Measurements from ENCODE around the gene MPP7. TPM values are rescaled to one million over a fixed set of nuclear protein-coding genes. Genes with fewer than 3 reads are reported as not detected.

Gene MPP7
- total and polyA plus RNA-seq, 2 donors (not counting 3 experiments of a cell fraction or from before 2014, with no cell fraction given) = 0.17 to 0.73 TPM

GRCh38 chr10:28294169-28294532 is 8.7 kb downstream of the MPP7 start:
- no peak overlapping the region for H2AFZ ChIP-seq (ENCODE audit: low read depth, low read length)
- no peak for DNase-seq (ENCODE audit: low read depth, low spot score)
- no TSS peak for BruUV-seq (replicated peaks)
- H3K4me2 ChIP-seq (ENCODE audit: insufficient read depth, low read length) = no peak overlapping the region
- H3K27me3 ChIP-seq (ENCODE audit: control insufficient read depth in 2 of 2, insufficient read depth in 2 of 2, low read length in 2 of 2) = peaks cover 10 to 20% of the 10 kb centered on the region in 2 experiments
- dilution Hi-C loops (cut with MboI; ENCODE audit: extremely low pct_ligation_motif_present, low sequenced_read_pairs) (no loop called here), intact Hi-C loops (cut with micrococcal nuclease) (no loop called here)
- ChIA-PET POLR2A (no interaction called here), CTCF (no interaction called here)
- H3K9me1 ChIP-seq (replicated peaks; ENCODE audit: control insufficient read depth, extremely low read depth, insufficient read depth, low read length) = no peaks in the 10 kb centered on the region
- no peaks in the 10 kb centered on the region for H3K79me2 ChIP-seq (ENCODE audit: control insufficient read depth, insufficient read depth, low read length)
- no peak for FAIRE-seq
- no peaks in the 10 kb centered on the region for H4K20me1 ChIP-seq (replicated peaks; ENCODE audit: control insufficient read depth, extremely low read depth, insufficient read depth, low read length)
- no peaks in the 10 kb centered on the region for H3K9me3 ChIP-seq (replicated peaks; ENCODE audit: control insufficient read depth, insufficient read depth, low read length)
- TF ChIP-seq FOS (IDR thresholded peaks at IDR 0.05; ENCODE audit: borderline replicate concordance, insufficient read depth, low read length) = no peak
- TF ChIP-seq JUN (IDR thresholded peaks at IDR 0.05; ENCODE audit: borderline replicate concordance, insufficient read depth, insufficient read length, low read depth) = no peak
- no peak for TF ChIP-seq POLR2A (IDR thresholded peaks at IDR 0.05; ENCODE audit: low read depth, low read length)
- TF ChIP-seq GATA2 (IDR thresholded peaks at IDR 0.05; ENCODE audit: insufficient read depth, insufficient read length, low read depth, low read length) = no peak
- TF ChIP-seq, protein P1, sequence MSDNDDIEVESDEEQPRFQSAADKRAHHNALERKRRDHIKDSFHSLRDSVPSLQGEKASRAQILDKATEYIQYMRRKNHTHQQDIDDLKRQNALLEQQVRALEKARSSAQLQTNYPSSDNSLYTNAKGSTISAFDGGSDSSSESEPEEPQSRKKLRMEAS (IDR thresholded peaks at IDR 0.05; ENCODE audit: insufficient read depth, insufficient read length) = no peak
- TF ChIP-seq EZH2 (IDR thresholded peaks at IDR 0.05; ENCODE audit: borderline replicate concordance, low read depth, low read length, severe bottlenecking) = no peak
- TF ChIP-seq POLR2AphosphoS5 (IDR thresholded peaks at IDR 0.05; ENCODE audit: insufficient read depth, low read depth, low read length) = no peak
- TF ChIP-seq MYC (IDR thresholded peaks at IDR 0.05; ENCODE audit: low read depth, low read length) = no peak
- TF ChIP-seq, protein P2, sequence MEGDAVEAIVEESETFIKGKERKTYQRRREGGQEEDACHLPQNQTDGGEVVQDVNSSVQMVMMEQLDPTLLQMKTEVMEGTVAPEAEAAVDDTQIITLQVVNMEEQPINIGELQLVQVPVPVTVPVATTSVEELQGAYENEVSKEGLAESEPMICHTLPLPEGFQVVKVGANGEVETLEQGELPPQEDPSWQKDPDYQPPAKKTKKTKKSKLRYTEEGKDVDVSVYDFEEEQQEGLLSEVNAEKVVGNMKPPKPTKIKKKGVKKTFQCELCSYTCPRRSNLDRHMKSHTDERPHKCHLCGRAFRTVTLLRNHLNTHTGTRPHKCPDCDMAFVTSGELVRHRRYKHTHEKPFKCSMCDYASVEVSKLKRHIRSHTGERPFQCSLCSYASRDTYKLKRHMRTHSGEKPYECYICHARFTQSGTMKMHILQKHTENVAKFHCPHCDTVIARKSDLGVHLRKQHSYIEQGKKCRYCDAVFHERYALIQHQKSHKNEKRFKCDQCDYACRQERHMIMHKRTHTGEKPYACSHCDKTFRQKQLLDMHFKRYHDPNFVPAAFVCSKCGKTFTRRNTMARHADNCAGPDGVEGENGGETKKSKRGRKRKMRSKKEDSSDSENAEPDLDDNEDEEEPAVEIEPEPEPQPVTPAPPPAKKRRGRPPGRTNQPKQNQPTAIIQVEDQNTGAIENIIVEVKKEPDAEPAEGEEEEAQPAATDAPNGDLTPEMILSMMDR (IDR thresholded peaks at IDR 0.05; ENCODE audit: extremely low read depth in 1 of 2, insufficient read depth in 1 of 2, low read depth in 1 of 2, low read length in 2 of 2) = no peak
- no peaks in the 10 kb centered on the region for H3K36me3 ChIP-seq (ENCODE audit: control insufficient read depth in 2 of 2, extremely low read depth in 1 of 2, insufficient read depth in 2 of 2, low read length in 2 of 2)
- no peak overlapping the region for H3K4me3 ChIP-seq (replicated peaks in 1 of 3; ENCODE audit: insufficient read depth in 1 of 3, low read depth in 1 of 3, low read length in 3 of 3)
- no peak overlapping the region for H3K27ac ChIP-seq (ENCODE audit: insufficient read depth, low read depth, low read length)
- no peak overlapping the region for H3K9ac ChIP-seq (replicated peaks; ENCODE audit: extremely low read depth, insufficient read depth, low read length)
- H3K4me1 ChIP-seq (ENCODE audit: control insufficient read depth, extremely low read depth, insufficient read depth, low read length) = no peaks in the 10 kb centered on the region

All from endothelial cell of umbilical vein (primary cell).